Kidney epithelial cell (primary cell): ENCODE measurements around the gene TWF2. TPM values are rescaled to one million over a fixed set of nuclear protein-coding genes. Genes with fewer than 3 reads are reported as not detected.
"Not testable (repeated sequence)": the region's sequence is repeated elsewhere in the genome, so short reads cannot be mapped to it uniquely, and the experiment has no call there.

Source experiments
- DNase-seq: peaks from one replicate; pipeline ENCODE4 v3.0.0-alpha.2; 2010; ENCODE audit warnings: low read depth
- H3K27me3 ChIP-seq: 2 replicates; pipeline ENCODE4 v1.6.0; 2011; ENCODE audit warnings: low read length; ENCODE audit not compliant: control insufficient read depth, insufficient read depth
- H3K36me3 ChIP-seq: 2 replicates; pipeline ENCODE4 v1.5.1; 2011; ENCODE audit warnings: low read length; ENCODE audit not compliant: control insufficient read depth, insufficient read depth
- H3K4me3 ChIP-seq: 2 replicates; pipeline ENCODE4 v1.5.1; 2011; ENCODE audit warnings: low read depth, mild to moderate bottlenecking, control low read depth, low read length
- total RNA-seq: library from RNA; depleted of rRNA; stranded (reverse); fragments of >200 nt; gene quantifications from 2 replicates; pipeline ENCODE4 v1.2.3, GENCODE V29; 2015
- TF ChIP-seq, protein P1 (sequence below): IDR thresholded peaks from 2 replicates; pipeline ENCODE4 v1.5.1; 2011; ENCODE audit warnings: mild to moderate bottlenecking, moderate library complexity, low read length, control low read depth, inconsistent platforms; ENCODE audit not compliant: insufficient read depth, poor library complexity, severe bottlenecking

TWF2 gene
- total RNA-seq, 1 donor from 2014 or later = 159 TPM

DNA sequence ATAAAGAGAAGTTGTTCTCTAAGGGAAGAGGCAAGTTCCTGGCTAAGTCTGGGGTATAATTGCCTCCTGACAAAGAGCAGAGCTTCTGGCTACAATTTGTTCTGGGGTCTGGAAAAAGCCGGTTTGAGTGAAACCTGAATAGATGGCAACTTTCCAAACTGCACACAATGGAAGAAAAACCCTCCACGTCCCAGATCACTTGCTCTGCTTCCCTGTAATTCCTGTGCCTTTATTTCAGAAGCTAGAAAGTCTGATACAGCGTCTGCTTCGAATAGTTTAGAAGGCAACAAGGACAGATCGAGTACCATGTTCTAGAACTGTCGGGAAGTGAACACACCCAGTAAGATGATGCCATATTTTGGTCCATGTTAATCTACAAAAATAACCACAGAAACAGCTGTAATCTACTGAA, 41.1 kb upstream of the TWF2 start:
- no peak for DNase-seq
- Histone ChIP-seq H3K27me3 (no peaks in the 10 kb centered on the region), H3K36me3 (no peaks in the 10 kb centered on the region), H3K4me3 (no peak overlapping the region)
- TF ChIP-seq, protein P1, sequence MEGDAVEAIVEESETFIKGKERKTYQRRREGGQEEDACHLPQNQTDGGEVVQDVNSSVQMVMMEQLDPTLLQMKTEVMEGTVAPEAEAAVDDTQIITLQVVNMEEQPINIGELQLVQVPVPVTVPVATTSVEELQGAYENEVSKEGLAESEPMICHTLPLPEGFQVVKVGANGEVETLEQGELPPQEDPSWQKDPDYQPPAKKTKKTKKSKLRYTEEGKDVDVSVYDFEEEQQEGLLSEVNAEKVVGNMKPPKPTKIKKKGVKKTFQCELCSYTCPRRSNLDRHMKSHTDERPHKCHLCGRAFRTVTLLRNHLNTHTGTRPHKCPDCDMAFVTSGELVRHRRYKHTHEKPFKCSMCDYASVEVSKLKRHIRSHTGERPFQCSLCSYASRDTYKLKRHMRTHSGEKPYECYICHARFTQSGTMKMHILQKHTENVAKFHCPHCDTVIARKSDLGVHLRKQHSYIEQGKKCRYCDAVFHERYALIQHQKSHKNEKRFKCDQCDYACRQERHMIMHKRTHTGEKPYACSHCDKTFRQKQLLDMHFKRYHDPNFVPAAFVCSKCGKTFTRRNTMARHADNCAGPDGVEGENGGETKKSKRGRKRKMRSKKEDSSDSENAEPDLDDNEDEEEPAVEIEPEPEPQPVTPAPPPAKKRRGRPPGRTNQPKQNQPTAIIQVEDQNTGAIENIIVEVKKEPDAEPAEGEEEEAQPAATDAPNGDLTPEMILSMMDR = no peak

DNA sequence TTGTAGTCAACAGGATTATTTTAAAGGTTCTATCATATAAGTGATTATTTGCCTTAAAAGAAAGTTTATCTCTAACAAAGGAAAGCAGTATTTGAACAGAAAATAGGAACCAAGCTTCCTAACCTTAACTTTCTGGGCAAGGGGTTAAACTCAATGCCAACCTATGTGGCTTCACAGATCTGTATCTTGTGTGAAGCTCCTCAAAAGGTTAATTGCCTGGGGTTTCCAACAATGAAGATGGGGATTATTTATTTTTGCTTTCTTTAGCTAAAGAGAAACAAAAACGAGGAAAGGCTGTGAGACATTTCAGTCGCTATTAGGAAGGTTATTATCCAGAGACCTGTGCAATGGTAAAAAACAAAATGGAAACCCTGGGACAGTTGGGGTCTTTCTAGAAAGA, 40.6 kb upstream of the TWF2 start:
- TF ChIP-seq, protein P1 = no peak
- no peak overlapping the region for H3K4me3 ChIP-seq
- no peak for DNase-seq
- H3K27me3 ChIP-seq = no peaks in the 10 kb centered on the region
- no peaks in the 10 kb centered on the region for H3K36me3 ChIP-seq

DNA sequence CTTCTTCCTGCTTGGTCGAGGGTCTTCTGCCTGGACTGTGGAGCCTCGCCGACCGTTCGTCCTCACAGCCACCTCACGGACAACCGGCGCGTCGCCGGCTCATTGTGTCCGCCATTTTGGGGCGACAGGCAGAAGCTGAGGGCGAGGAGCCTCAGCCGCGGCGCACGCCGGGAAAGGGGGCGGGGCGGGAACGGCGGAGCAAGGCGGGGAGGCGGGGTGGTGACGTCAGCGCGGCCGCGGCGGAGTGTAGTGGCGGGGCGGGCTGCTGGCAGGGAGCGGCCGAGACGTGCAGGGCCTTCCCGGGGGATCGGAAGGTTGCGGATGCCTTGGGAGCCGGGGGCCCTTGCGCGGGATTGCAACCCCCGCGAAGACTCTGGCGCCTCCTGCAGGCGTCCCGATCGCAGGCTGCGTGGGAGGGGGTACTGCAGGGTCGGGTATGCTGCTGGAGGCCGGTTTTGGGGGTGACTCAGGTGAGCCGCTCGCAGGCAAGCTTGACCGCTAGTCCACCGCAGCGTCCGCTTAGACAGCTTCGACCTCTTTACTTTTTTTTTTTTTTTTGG, 39.6 kb upstream of the TWF2 start, which contains the start of gene WDR82:
TSS of gene WDR82 (minus strand) at position 140 of the 560 bp plus-strand sequence. CDS start 288 bp downstream, outside the sequence.
- TF ChIP-seq, protein P1 = peak; percentile 56
- H3K36me3 ChIP-seq = no peaks in the 10 kb centered on the region
- DNase-seq = no peak

DNA sequence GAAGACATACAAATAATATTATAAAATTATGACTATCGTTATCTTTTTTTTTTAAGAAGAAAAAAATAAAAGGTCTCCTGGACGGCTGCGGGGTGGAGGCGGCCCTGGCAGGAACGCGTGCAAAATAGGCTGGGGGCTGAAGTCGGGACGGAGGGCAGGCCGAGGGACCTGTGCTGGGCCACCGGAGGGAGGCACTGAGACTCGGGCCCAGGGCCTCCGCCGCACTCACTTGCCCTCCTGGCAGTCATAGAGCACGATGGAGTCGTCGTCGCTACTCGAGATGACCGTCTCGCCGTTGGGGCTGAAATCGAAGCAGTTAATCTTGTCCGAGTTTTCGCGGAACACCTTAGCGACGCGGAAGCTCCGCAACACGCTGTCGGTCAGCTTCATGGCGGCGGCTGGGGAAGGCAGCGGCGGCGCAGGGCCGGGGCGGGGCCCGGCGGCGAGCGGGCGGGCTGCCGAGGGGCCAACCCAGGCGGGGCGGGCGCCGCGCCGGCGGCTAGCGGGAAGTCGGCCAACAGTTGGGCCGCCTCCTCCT, 39.1 kb upstream of the TWF2 start:
- no peak for DNase-seq
- Histone ChIP-seq H3K4me3 (peak overlapping the region; percentile 100), H3K27me3 (no peaks in the 10 kb centered on the region), H3K36me3 (no peaks in the 10 kb centered on the region)
- TF ChIP-seq, protein P1 = peak; percentile 42

More for the DNA sequence above, 39.6 kb upstream of the TWF2 start, which contains the start of gene WDR82:
- Histone ChIP-seq H3K4me3 (peak within 1 kb of the TSS; percentile 100), H3K27me3 (no peaks in the 10 kb centered on the region)

DNA sequence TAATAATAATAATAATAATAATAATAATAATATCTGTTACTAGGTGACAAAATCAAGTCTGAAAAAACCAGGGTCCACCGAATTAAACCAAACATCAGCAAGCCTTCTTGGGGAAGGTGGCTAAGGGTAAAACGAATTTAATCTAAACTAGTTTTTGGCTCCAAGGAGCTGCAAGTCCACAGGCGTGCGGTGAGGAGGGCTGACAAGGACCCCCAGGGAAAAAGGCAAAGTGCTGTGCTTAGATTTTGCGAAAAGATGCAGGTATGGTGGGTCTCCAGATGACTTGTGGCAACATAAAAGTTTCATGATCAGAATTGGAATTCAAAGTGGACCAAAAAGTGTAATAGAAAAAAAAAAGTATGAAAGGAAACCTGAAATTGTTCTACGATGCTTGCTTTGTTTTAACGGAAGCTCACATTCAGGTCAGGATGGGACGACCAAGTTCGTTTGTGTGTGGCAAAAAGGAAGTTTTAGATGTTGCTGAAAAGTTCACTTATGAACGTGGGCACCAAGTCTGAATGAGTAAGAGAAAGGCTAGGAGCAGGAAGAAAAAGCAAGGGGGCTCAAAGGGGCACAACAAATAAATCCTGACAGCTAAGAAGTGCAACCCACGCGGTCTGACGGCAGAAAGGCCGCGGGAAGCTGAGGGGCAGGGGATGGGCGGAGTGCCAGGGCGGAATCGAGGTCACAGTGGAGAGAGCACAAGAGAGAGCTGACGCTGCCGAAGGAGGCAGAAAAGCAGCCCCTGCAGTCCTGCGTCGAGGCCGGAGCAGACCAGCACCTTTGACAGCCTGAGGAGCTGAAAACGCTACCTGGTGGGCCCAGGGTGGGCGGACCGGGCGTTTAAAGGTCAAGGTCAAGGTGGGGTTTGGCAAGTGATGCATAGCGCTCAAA, 38.4 kb upstream of the TWF2 start:
- Histone ChIP-seq H3K36me3 (no peaks in the 10 kb centered on the region), H3K27me3 (no peaks in the 10 kb centered on the region), H3K4me3 (peak overlapping the region; percentile 100)
- TF ChIP-seq, protein P1 = no peak
- no peak for DNase-seq

DNA sequence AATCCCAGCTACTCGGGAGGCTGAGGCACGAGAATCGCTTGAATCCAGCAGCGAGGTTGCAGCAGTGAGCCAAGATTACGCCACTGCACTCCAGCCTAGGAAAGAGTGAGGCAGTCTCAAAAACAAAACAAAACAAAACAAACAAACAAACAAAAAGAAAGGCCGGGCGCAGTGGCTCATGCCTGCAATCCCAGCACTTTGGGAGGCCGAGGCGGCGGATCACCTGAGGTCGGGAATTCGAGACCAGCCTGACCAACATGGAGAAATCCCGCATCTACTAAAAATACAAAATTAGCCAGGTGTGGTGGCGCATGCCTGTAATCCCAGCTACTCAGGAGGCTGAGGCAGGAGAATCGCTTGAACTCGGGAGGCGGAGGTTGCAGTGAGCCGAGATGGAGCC, 35.8 kb upstream of the TWF2 start:
- not testable (repeated sequence) for H3K27me3 ChIP-seq, H3K36me3 ChIP-seq

More for the DNA sequence above, 35.8 kb upstream of the TWF2 start:
- H3K4me3 ChIP-seq, DNase-seq: not testable (repeated sequence)
